HepG2 (cell line): ENCODE measurements around the gene ZSCAN26. TPM values are rescaled to one million over a fixed set of nuclear protein-coding genes. Genes with fewer than 3 reads are reported as not detected.

Source experiments
- ATF7-NPFF ChIP-seq: sonication (generic); formaldehyde crosslinking; IDR thresholded peaks from 2 replicates; pipeline ENCODE4 v1.8.1; 2023; ENCODE audit warnings: mild to moderate bottlenecking, low read depth, missing genetic modification reagents, moderate library complexity
- BORCS8-MEF2B ChIP-seq: sonication (generic); formaldehyde crosslinking; IDR thresholded peaks from 2 replicates; pipeline ENCODE4 v1.8.0; 2022; ENCODE audit warnings: mild to moderate bottlenecking, missing genetic modification reagents
- FOXO1 ChIP-seq: sonication (generic); formaldehyde crosslinking; IDR thresholded peaks from 2 replicates; pipeline ENCODE4 v1.4.0; 2020; ENCODE audit warnings: missing genetic modification reagents
- GTF2F1 ChIP-seq: fragments of 150-350 bp; IDR thresholded peaks from 2 replicates; pipeline ENCODE4 v1.6.1; 2014; ENCODE audit warnings: low read length
- HNRNPUL1 ChIP-seq: fragments of 200-400 bp; formaldehyde crosslinking; IDR thresholded peaks from 2 replicates; pipeline ENCODE4 v1.6.1; 2017; ENCODE audit warnings: low read depth, mild to moderate bottlenecking, low read length, moderate library complexity
- RCOR2 ChIP-seq: IDR thresholded peaks from 2 replicates; pipeline ENCODE4 v1.6.1; 2016; ENCODE audit warnings: missing biosample characterization, missing genetic modification reagents
- SIN3B ChIP-seq: fragments of 150-350 bp; IDR thresholded peaks from 2 replicates; pipeline ENCODE4 v1.6.1; 2014; ENCODE audit warnings: low read length
- SNAPC2 ChIP-seq: sonication (generic); formaldehyde crosslinking; IDR thresholded peaks from 2 replicates; pipeline ENCODE4 v1.8.1; 2022; ENCODE audit warnings: mild to moderate bottlenecking, missing genetic modification reagents
- ZFP36 ChIP-seq: fragments of 150-350 bp; IDR thresholded peaks from 2 replicates; pipeline ENCODE4 v1.6.1; 2018; ENCODE audit warnings: borderline replicate concordance, low read length, low read depth; ENCODE audit not compliant: partially characterized antibody
- ZKSCAN1 ChIP-seq: fragments of 150-350 bp; IDR thresholded peaks from 2 replicates; pipeline ENCODE4 v1.6.1; 2014; ENCODE audit warnings: low read length
- ZNF260 ChIP-seq: sonication (generic); formaldehyde crosslinking; IDR thresholded peaks from 2 replicates; pipeline ENCODE4 v1.4.0; 2020; ENCODE audit warnings: missing genetic modification reagents, low read depth, mild to moderate bottlenecking, borderline replicate concordance
- ZNF280D ChIP-seq: sonication (generic); formaldehyde crosslinking; IDR thresholded peaks from 2 replicates; pipeline ENCODE4 v1.5.1; 2020; ENCODE audit warnings: mild to moderate bottlenecking, missing genetic modification reagents
- ZNF282 ChIP-seq: fragments of 450-650 bp; IDR thresholded peaks from 2 replicates; pipeline ENCODE4 v1.6.1; 2018; ENCODE audit not compliant: partially characterized antibody
- ZNF598 ChIP-seq: sonication (generic); formaldehyde crosslinking; IDR thresholded peaks from 2 replicates; pipeline ENCODE4 v1.5.1; 2020; ENCODE audit warnings: mild to moderate bottlenecking, missing genetic modification reagents, borderline replicate concordance
- ZNF687 ChIP-seq: sonication (generic); formaldehyde crosslinking; IDR thresholded peaks from 2 replicates; pipeline ENCODE4 v1.5.1; 2020; ENCODE audit warnings: mild to moderate bottlenecking, missing genetic modification reagents, moderate library complexity
- ZNF776 ChIP-seq: sonication (generic); formaldehyde crosslinking; IDR thresholded peaks from 2 replicates; pipeline ENCODE4 v1.4.0; 2020; ENCODE audit warnings: mild to moderate bottlenecking, missing genetic modification reagents
- ZNF883 ChIP-seq: sonication (generic); formaldehyde crosslinking; IDR thresholded peaks from 2 replicates; pipeline ENCODE4 v1.5.1; 2020; ENCODE audit warnings: mild to moderate bottlenecking, missing genetic modification reagents; ENCODE audit errors: not compliant biosample characterization
- polyA plus RNA-seq, 8 experiments: library from polyadenylated mRNA; depleted of rRNA in 3 of 8; stranded (reverse) in 7 of 8; unstranded in 1 of 8; fragments of >200 nt; fragmentation: Illumina TruSeq in 4 of 8; extraction: Trizol in 4 of 8; gene quantifications; 2 replicates each; pipeline versions ENCODE4 v1.2.1 to v1.2.3, GENCODE V29; 2011 to 2016; ENCODE audit warnings: low read depth in 4 of 8, missing spikeins in 1 of 8, mixed read lengths in 1 of 8; ENCODE audit not compliant: insufficient read depth in 1 of 8
- total RNA-seq, 5 experiments: library from RNA; depleted of rRNA; stranded (reverse); fragments of >200 nt; fragmentation: Illumina TruSeq; extraction: Trizol; gene quantifications; 2 replicates each; pipeline ENCODE4 v1.2.3, GENCODE V29; 2016; ENCODE audit warnings: low read depth in 1 of 5
- TF ChIP-seq, protein P1 (sequence below): IDR thresholded peaks from 2 replicates; pipeline ENCODE4 v1.6.1; 2016; ENCODE audit warnings: missing biosample characterization, missing genetic modification reagents, low read depth
- TF ChIP-seq, protein P2 (sequence below): sonication (generic); formaldehyde crosslinking; IDR thresholded peaks from 2 replicates; pipeline ENCODE4 v1.4.0; 2020; ENCODE audit warnings: missing genetic modification reagents

Gene ZSCAN26
- total and polyA plus RNA-seq, 2 of the 13 experiments (the other 11 are each of a cell fraction or from before 2014, with no cell fraction given) = 12.0 to 15.6 TPM

- TF ChIP-seq ZNF687 (CRISPR knock-in tag) = peak; percentile 94
- no peak for TF ChIP-seq ZNF883 (CRISPR knock-in tag)
- no peak for TF ChIP-seq RCOR2 (CRISPR knock-in tag)
- TF ChIP-seq, protein P1, sequence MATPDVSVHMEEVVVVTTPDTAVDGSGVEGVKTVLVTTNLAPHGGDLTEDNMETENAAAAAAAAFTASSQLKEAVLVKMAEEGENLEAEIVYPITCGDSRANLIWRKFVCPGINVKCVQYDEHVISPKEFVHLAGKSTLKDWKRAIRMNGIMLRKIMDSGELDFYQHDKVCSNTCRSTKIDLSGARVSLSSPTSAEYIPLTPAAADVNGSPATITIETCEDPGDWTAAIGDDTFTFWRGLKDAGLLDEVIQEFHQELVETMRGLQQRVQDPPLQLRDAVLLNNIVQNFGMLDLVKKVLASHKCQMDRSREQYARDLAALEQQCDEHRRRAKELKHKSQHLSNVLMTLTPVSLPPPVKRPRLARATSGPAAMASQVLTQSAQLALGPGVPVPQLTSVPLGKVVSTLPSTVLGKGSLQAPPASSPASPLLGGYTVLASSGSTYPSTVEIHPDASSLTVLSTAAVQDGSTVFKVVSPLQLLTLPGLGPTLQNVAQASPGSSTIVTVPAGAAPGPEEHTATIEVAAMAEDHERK = no peak
- TF ChIP-seq ZFP36 = no peak
- no peak for TF ChIP-seq ZNF282
- TF ChIP-seq ZNF776 (CRISPR knock-in tag) = no peak
- TF ChIP-seq HNRNPUL1 = no peak
- TF ChIP-seq ZNF280D (CRISPR knock-in tag) = no peak
- TF ChIP-seq, protein P2, sequence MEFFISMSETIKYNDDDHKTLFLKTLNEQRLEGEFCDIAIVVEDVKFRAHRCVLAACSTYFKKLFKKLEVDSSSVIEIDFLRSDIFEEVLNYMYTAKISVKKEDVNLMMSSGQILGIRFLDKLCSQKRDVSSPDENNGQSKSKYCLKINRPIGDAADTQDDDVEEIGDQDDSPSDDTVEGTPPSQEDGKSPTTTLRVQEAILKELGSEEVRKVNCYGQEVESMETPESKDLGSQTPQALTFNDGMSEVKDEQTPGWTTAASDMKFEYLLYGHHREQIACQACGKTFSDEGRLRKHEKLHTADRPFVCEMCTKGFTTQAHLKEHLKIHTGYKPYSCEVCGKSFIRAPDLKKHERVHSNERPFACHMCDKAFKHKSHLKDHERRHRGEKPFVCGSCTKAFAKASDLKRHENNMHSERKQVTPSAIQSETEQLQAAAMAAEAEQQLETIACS (CRISPR knock-in tag) = no peak
- peak; percentile 55; the same call in 1 of the 2 replicates for TF ChIP-seq BORCS8-MEF2B (CRISPR knock-in tag)
- TF ChIP-seq ZNF260 (CRISPR knock-in tag) = no peak
- no peak for TF ChIP-seq SIN3B
- no peak; the same call in 1 of the 2 replicates for TF ChIP-seq ATF7-NPFF (CRISPR knock-in tag)
- 0 out of 2 replicates have a peak, but pooled peaks have one; percentile 4 for TF ChIP-seq FOXO1 (CRISPR knock-in tag)
- peak; percentile 77; the same call in 1 of the 2 replicates for TF ChIP-seq SNAPC2
- TF ChIP-seq ZKSCAN1 = no peak
- TF ChIP-seq GTF2F1 = peak; percentile 31; the same call in 1 of the 2 replicates
- TF ChIP-seq ZNF598 (CRISPR knock-in tag) = no peak; the same call in 1 of the 2 replicates
Observed at GRCh38 chr6:28218312-28219248, 48.4 kb upstream of the ZSCAN26 start (continued).
